HG02884 (cell line): Measurements from ENCODE around the gene ALDH1A3.
"Not testable (repeated sequence)": the region's sequence is repeated elsewhere in the genome, so short reads cannot be mapped to it uniquely, and the experiment has no call there.

Experiments used
- ATAC-seq: cut with Tn5 transposase; IDR thresholded peaks from one replicate; pipeline ENCODE4 v1.9.1; 2021; ENCODE audit warnings: mild to moderate bottlenecking, moderate library complexity; ENCODE audit not compliant: unreplicated experiment

Gene ALDH1A3

DNA sequence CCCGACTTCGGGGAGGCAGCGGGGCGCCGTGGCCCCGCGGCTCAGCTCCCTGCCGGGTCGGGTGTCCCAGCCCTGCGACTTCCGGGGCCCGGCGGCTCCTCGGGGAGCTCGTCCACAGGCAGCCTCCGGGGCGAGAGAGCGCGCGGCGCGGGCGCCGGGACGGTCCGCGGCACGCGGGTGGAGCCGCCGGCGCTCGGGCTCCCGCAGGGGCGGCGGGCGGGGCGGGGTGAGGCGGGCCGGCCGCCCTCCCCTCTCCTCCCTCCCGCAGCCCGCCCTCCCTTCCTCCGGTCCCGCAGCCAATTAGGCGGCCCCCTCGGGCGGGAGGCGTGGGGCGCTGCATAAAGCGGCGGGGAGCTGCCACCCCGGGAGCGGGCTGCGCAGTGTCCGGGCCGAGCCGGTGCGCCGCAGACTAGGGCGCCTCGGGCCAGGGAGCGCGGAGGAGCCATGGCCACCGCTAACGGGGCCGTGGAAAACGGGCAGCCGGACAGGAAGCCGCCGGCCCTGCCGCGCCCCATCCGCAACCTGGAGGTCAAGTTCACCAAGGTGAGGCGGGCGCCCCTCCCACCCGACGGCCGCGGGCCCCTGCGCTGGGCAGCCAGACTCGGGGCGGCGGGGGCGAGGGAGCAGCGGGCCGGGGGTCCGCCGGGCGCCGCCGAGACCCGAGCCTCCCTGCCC, at the start of gene ALDH1A3:
TSS of gene ALDH1A3 (plus strand) at position 368 of the 675 bp plus-strand sequence. CDS start at position 445, 77 bp downstream.
- no peak for ATAC-seq

DNA sequence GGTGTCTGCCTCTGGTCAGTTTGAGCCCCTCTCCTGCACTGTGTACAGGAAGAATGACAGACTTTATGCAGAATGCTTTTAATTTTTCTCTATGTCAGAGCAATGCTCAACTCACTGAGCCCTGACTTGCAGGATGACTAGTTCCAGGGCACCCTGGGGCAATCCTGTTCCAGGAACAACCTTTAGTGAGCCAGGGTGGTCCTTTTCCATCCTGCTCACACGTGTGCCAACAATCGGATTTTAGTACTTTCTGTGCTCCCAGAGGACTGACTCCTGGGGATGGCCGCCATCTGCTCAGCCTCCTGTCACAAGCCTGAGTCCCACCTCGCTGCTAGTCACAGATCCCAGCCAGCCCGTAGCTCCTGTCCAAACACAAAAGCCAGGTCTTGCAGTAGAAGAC, 48.2 kb upstream of the ALDH1A3 start:
- no peak for ATAC-seq

DNA sequence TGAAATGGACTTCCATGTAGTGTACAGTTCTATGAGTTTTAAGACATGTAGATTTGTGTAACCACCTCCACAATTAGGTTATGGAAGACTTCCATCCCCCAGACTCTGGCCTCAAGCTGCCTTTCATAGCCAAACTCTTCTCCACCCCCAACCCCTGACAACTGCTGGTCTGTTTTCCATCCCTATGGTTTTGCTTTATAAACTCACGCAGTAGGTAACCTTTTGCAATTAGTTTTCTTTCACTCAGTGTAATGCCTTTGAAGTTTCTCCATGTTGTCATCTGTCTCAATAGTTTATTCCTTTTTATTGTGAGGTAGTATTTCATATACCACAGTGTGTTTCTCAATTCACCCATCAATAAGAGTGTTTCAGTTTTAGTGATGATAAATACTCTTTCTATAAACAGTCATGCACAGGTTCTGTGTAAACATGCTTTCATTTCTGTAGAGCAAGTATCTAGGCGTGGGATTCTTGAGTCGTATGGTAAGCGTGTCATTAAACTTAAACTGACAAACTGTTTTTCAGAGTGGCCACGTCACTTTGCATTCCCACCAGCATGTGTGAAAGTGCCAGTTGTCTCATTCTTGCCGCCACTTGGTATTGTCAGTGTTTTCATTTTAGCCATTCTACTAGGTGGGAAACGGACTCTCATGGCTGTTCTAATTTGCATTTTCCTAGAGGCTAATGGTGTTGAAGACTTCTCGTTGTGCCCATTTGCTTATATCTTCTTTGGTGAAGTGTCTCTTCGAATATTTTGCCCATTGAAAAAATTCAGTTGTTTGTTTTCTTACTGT, 47.3 kb upstream of the ALDH1A3 start:
- no peak for ATAC-seq

DNA sequence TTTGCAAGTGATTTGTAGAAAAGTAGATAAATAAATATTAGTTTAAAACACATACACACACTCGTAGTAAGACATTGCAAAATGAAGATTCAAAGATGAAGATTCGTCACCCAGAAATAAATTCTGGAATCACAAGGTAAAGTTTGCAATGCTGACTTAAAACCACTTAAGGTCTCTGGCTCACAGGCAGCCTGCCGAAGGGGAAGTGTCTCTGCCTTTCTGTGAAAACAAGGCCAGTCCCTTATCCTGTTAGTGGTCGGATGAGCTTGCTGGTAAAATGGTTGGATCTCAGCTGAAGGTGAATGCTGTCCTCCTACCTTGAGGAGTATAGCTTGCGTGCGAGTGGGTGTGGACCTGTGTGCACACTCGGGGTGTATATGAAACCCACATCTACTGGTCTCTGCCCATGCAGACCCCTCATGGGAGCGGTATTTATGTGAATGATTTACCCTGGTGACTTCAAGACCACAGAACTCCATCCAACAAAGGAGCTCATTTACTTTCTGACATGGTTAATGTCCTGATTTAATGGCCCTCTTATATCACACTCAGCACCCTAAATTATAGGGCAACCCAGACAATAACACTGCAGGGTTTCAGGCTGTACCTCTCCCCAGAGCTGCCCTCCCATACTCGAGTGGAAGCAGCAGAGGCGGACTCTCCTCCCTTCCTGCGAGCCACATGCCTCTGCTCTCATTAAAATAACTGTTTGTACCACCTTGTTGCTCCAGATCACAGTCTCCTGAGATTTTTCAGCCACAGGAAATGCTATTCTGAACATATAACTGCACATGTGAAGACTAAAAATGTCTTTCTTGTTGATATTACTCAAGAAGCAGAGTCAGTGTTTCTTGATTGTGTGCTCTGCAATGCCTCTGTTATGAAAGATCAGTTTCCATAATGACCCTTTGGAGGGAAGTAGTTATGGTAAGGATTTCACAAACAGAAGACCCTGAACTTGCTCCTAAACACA, 45.9 kb upstream of the ALDH1A3 start:
- ATAC-seq, result no peak

DNA sequence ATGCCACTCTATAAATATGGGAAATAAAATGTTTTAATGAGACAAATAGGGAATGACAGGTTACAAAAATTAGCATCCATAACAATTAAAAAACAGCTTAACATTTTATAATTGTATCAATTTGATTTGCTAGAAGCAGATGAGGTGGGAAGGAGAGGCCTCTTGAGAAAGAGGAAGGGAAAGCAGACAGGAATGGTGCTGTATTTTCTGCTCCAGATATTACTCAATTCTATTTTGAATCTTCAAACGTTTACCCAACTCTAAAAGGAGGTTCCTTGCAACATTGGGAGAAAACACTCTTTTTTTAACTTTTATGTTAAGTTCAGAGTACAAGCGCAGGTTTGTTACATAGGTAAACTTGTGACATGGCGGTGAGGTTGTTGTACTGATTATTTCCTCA, 44.9 kb upstream of the ALDH1A3 start:
- no peak for ATAC-seq

DNA sequence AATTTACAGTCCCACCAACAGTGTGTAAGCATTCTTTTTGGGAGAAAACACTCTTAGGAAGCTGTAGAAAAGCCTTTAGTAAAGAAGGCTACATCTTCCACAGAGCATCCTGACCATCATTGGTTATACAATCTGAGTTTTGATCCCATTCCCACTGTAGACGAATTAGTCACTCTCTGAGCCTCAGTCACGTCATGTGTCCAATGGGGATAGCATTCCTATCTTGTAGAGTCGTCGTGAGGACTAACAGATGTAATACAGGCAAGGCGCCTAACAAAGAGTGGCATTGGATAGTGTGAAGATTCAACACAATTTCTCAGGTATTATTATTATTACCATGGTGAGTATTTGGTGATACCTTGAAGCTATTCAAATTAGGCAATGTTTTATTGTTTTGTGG, 44.0 kb upstream of the ALDH1A3 start:
- no peak for ATAC-seq

DNA sequence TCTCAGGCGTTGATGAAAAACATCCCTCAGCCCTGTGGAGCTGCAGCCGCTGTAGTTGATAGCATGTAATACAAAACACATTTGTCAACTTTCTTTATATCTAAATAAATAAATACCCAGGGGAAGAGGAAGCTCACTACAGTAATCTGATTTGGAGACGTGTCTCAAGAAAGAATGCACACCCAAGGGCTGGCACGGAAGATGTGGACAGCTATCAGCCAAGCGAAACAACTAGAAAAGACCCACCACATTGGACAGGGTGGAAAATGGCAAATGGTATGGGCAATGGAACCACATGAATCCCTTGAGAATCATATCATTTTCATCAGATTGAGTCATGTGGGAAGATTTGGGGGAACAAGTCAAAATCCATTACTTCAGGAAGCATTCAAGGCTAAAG, 43.1 kb upstream of the ALDH1A3 start:
- no peak for ATAC-seq

DNA sequence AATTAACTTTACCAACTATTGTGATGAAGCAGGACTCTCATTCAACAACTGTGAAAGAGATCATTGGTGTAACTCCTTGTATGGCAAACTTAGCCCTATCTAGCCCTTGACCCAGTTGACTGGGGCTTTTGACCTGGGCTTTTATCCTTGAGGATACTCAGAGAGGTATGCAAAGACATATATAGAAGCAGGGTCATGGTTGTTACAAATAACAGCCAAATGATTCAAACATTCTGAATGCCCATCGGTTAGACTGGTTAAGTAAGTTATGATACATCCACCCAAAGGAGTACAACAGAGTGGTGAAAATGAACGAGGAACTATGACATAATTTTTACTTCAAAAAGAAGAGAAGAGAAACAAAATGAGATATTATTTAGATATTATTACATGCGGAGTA, 38.2 kb upstream of the ALDH1A3 start:
- ATAC-seq, result no peak

DNA sequence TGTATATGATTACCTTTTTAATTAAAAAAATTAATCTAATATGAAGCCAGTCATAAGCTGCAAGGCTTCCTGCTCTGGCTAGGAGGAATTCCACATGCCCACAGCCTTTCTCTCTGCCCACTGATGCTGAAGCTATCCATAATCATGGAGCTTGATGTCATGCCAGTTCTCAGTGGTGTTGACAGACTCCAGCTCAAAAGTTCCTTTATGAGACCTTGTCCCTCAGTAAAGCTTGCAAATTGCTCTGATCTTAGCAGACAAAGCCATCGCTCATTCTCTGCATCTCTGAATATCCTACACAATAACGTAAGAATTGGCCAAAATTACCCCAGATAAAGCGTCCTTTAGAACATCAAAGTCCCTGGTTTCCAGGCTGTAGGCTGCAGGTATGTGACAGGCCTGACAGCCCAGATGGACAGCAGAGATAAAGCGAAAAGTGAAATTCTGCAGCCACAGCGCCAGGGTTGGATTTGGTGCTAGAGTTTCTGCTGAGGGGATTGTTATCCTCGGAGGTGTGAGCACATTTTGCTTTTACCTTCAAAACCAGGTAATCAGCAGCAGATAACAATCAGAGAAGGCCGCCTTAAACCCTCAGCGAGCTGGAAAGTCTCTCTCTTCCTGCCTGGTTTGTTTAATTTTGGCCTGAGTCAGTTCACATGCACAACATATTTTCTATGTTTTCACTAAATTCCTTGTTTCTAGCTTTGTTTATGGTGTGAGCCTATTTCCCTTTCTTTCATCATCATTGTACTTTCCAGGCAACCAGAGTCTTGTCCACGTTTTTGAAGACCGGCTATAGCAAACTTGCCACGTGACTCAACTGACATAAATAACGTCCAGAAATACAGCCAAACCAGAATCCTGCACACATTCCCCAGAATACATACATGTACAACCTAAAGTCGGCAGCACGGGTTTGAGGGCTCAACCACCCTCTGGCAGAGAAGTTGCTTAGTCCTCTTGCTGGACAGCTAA, 36.6 kb upstream of the ALDH1A3 start:
- no peak for ATAC-seq

DNA sequence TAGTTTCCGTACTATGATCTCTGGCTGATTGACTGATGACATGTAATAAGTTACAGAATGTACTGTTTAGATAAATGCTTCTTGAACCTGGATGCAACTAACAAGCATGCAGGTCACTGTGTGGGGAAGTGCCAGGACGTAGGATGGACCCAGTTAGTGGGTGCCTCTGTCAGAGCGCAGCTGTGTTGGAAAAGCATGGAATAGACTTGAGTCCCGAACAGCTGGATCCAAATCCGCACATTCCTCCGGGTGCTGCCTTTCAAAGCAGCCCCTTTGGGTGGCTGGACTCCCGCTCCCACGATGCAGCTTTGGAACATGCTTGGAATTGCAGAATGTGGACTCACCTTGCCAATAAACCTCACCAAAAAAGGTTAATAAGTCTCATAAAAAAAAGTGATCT, 35.5 kb upstream of the ALDH1A3 start:
- ATAC-seq, result no peak

DNA sequence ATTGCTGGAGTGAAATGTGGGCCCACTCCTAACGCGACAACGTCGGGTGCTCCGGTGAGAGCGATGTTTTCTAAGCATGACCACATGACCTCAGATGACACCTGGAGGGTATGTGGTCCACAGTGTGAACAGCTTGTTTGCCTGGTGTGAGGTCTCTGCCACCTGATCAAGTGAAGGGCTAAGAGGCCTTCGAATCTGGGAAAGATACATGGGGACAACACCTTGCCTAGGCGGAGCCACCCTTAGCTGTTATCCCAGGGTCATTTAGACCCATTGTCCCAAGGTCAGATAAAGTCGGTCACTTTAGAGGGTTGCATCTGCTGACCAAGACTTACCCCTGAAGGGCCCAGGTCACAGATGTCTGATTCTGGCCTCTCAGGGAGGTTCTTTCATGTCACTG, 34.9 kb upstream of the ALDH1A3 start:
- no peak for ATAC-seq

DNA sequence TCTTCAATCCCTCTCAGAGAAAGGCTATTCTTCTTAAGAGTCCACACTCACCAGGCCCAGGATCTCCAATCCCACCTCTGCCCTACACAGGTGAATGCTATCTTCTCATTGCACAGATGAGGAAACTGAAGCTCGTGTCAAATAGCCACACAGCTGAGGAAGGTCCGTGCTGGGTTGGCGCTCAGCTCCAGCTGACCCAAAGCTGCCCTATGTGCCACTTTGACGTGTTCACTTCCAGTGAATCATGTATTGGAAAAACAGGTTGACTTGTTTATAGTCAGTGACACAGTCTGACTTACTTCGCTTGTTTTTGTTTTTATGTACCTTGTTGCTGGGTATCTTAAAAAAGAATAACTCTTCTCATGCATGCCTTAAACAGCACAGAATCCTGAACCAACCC, 32.4 kb upstream of the ALDH1A3 start:
- no peak for ATAC-seq

DNA sequence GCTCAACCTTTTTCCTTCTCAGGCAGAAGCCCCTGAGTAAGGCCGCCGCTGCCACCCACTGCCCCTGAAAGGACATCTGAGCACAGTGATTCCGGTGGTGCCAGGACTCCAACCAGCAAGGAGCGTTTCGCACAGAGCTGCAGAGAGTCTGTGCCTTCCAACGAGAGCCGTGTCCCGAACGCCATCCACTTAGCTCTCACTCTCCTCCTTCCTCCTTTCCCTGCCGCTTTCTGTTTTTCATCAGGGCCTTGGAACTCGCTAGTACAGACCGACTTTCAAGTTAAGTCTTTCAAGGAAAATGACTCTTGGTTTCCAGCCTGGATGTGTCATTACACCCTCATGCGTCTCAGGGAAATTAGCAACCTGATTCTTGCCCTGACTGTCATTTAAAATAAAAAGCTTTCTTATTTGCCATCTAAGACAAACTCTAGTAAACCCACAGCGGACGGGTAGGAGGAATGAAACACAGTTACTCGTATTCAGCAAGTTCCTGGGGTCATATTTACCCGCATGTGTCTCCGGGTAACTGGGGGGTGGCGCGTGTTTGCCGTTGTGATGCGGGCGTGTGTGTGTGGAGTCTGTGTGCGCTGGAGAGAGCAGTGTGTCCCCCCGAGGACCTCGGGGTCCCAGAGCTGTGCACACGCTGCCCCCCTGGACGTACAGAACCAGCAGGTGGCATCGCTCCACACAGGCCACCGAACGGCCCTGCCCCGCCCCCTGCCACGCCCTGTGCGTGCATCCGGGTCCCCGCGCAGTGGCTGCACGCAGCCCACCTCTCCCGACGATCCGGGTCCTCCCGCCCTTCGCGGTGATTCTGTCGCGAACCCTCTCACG, 30.4 kb upstream of the ALDH1A3 start:
- ATAC-seq, result no peak

DNA sequence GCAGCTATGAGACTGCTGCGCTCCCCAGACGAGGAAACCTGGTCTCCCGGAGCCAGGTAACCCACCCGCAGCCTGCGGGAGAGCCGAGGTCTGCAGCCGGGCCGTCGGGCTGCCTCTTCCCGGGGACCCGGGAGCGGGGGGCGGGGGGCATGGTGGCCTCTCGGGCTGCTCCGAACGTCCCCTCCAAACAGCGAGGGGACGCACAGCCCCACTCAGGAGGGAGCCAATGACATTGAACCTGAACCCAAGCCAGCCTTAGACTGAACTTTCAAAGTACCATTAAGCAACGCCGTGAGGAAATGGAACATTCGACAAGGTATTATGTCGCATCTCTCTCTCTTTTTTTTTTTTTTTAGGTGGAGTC, 29.8 kb upstream of the ALDH1A3 start:
- ATAC-seq, result no peak

DNA sequence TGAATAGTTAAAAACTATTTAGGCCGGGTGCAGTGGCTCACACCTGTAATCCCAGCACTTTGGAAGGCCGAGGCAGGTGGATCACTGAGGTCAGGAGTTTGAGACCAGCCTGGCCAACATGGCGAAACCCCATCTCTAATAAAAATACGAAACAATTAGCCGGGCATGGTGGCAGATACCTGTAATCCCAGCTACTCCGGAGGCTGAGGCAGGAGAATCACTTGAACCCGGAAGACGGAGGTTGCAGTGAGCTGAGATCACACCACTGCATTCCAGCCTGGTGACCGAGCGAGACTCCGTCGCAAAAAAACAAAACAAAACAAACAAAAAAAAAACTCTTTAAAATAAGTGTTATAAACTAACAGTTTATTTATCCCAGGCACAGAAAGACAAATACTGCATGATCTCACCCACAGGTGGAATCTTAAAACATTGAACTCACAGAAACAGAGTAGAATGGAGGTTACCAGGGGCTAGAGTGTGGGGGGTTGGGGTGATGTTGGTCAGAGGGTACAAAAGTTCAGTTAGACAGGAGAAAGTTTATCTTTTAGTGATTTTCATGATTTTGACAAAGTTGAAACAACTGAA, 28.1 kb upstream of the ALDH1A3 start:
- not testable (repeated sequence) for ATAC-seq

DNA sequence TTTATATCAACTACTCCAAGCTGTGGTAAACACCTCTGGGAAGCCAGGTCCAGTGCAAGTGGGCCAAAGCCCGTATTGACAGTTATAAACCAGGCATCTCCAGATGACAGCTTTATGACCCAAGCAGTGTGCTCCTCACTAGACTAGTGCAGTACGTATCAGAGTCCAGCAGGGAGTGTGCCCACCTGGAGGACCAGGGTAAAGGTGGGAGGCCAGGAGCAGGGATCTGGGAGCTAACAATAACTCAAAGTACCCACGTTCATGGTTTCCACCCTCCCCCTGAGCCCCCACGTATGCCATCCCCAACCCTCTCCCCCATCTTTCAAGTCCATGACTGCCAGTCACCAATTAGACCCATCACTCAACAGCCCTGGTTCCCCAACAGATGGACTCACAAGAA, 27.0 kb upstream of the ALDH1A3 start:
- no peak for ATAC-seq

DNA sequence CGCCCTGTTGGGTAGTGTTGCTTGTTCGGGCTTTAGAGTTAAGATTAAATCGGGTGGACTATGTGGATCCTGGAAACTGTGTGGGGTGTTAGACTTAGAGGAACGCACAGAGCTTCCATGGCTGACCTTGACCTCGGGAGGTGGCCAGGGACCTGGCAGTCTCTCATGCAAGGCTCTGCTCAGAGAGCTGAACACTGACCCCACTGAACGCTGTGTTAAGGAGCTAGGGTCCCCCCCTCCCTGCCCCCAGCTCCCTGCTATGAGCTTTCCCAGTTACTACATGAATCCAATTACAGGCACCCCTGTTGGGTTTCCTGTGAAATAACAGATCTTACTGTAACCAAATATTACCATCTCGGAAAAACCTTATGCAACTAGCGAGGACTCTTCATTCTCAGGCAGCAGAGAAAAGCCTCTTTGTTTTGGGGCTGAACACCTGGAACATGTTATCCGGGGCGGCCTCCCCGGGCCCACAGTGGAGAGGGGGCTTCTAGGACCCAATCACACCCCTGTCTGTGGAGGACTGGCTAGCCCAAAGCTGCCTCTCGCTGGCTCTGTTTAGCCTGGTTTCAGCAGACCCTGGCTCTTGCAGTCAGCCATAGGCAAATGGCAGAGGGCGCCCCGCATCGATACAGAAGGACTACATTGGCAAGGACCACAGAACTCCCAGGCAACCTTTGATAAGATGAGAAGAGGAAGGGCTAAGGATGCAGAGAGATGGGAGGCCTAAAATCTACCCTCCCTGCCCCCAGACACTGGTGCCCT, 25.8 kb upstream of the ALDH1A3 start:
- no peak for ATAC-seq

DNA sequence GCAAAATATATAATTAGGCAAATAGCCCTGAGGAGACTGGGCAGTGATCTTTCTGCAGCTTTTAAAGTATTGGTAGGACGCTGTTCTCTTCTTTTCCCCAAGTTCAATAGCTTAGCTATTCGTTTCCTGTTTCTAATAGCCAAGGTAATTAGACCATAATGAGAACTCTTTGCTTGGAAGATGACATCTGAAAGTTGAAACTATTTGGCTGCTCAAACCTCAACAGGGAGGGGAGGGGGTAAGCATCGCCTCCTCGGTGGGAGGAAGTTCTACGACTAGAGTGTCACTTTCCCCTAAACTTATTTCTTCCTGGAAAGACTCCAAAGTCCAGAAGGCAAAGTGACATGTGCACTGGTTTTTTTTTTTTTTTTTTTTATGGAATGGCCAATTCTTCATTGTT, 22.8 kb upstream of the ALDH1A3 start:
- no peak for ATAC-seq
